ENCODE measurements around the gene SLC1A2. TPM values are rescaled to one million over a fixed set of nuclear protein-coding genes. Genes with fewer than 3 reads are reported as not detected.
A peak's percentile ranks its signal among the peaks of the same experiment; 100 is the strongest.

SLC1A2 gene
- total and polyA plus RNA-seq, 2 of the 4 experiments (the other 2 are of a cell fraction), result 0.15 to 0.54 TPM

- TF ChIP-seq, protein P1, sequence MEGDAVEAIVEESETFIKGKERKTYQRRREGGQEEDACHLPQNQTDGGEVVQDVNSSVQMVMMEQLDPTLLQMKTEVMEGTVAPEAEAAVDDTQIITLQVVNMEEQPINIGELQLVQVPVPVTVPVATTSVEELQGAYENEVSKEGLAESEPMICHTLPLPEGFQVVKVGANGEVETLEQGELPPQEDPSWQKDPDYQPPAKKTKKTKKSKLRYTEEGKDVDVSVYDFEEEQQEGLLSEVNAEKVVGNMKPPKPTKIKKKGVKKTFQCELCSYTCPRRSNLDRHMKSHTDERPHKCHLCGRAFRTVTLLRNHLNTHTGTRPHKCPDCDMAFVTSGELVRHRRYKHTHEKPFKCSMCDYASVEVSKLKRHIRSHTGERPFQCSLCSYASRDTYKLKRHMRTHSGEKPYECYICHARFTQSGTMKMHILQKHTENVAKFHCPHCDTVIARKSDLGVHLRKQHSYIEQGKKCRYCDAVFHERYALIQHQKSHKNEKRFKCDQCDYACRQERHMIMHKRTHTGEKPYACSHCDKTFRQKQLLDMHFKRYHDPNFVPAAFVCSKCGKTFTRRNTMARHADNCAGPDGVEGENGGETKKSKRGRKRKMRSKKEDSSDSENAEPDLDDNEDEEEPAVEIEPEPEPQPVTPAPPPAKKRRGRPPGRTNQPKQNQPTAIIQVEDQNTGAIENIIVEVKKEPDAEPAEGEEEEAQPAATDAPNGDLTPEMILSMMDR (conservative IDR thresholded peaks at IDR 0.05; ENCODE audit: low read depth, low read length), result peak; percentile 91
Observed at GRCh38 chr11:35391922-35392688, 27.3 kb downstream of the SLC1A2 start (continued).

Measured in IMR-90 (cell line).